Inflammatory macrophage treated with lipopolysaccharide for 4 hours (primary cell): ENCODE data around the gene COL5A1.

Experiments used
- DNase-seq: peaks from one replicate; pipeline ENCODE4 v3.0.0-alpha.2; 2020

COL5A1 gene

DNA sequence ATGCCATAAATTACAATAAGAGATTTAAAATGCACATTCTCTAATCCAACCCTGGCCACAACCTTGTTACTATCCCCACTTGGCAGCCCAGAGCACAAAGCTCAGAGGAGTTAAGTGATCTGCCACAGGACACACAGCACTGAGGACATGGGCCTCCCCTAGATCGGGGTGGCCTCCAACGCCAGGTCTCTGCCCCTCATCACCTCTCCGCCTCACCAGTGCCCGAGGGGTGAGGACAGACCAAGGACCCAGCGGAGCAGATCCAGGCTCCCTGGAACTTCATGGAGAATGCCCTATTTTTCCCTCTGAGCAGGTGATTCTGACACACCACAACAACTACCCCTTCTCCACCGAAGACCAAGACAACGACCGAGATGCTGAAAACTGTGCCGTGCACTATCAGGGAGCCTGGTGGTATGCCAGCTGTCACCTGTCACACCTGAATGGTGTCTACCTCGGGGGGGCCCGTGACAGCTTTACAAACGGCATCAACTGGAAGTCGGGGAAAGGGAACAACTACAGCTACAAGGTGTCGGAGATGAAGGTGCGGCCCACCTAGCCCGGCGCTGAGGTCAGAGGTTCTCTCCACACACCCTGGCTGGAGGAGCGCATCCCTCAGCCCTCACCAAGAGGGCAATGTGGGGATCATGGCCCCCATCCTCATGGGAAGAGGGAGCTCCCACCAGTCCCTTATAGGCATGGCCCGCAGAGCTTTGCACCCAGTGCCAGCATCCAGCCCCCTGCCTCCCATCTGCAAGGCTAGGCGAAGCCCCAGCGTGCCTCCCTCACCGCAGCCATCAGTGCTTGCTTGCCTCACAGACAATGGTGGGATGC is 226.5 kb downstream of the COL5A1 start:
- no peak for DNase-seq

DNA sequence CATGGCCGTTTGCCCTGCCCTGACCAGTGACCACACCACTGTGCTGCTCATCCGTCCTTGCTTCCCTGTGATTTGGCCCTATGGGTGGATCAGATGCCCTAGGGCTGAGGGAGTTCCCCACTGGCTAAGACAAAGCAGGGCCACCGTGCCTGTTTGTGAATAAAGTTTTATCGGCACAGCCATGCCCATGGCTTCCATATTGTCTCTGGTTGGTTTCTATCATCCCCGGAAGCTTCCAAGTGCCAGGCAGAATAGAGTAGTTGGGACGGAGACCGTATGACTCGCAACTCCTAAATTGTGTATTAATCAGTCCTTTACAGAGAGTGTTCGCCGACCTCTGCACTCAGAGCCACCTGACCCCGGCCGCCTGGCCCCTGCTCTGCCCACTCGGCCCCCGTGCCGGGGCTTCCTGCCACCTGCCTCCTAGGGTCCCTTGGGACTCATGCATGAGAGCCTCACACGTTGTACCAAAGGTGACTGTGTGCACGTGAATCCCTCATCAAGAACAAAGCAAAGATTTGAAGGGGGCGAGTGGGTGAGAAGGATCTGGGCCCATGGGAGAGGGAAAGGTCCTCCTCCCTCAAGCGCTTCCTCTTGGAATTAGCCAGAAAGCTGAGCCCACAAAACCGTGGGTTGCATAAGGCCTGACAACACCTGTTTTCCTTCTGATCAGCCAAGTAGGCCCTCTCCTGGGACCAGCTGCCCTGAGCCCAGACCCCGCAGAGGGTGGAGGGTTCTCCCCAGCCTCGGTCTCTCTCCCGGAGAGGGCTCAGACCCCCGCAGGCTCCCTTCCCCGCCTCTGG is 227.3 kb downstream of the COL5A1 start:
- DNase-seq = no peak

DNA sequence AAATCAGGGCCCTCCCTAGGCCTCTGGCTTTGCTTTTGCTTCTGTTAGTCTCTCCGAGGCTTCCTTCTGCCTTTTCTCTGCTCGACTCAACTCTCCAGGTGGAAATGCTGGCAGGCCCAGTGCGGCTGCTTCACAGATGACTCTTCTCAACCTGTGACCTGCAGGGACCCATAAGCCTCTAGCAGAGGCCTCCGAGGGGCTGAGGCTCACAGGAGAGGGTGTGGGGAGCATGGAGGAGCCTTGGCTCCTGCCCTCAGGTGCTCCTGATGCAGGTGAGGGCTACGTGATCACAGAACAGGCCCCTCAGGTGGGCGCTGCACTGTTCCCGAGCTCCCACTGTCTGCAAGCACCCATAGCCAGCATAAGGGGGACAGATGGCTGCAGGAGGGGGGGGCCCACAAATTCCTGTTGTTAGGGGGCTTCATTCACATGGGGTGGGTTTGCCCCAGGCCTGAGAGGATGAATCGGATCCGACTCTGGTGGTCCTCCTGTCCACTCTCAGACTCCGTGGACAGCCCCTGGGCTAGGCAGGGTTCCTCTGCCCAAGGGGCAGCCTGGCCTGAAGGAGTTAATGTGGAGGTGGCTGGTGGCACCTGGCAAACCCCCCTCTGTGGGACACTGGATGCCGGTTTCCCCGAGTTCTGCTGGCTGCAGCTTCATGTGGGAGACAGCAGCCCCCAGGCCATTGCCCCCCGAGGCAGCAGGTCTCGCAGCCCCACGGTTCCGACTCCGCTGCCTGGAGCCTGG is 228.1 kb downstream of the COL5A1 start:
- no peak for DNase-seq

DNA sequence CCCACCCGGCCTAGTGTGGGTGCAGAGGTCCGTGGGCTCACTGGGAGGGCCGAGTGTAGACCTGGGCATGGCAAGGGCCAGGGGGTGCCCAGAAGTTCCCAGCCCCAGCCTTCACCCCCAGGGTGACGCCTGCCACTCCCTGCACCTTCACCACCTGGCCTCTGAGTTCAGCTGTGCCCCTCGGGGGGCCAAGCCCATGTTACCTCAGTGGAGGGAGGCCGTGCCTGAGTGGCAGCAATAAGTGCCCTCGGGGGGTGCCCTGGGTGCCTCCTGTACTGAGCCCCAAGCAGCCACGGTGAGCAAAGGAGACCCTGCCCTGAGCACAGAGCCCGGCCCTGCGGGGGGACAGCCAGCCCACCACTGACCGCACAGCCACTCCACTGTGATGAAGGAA is 228.7 kb downstream of the COL5A1 start:
- no peak for DNase-seq

DNA sequence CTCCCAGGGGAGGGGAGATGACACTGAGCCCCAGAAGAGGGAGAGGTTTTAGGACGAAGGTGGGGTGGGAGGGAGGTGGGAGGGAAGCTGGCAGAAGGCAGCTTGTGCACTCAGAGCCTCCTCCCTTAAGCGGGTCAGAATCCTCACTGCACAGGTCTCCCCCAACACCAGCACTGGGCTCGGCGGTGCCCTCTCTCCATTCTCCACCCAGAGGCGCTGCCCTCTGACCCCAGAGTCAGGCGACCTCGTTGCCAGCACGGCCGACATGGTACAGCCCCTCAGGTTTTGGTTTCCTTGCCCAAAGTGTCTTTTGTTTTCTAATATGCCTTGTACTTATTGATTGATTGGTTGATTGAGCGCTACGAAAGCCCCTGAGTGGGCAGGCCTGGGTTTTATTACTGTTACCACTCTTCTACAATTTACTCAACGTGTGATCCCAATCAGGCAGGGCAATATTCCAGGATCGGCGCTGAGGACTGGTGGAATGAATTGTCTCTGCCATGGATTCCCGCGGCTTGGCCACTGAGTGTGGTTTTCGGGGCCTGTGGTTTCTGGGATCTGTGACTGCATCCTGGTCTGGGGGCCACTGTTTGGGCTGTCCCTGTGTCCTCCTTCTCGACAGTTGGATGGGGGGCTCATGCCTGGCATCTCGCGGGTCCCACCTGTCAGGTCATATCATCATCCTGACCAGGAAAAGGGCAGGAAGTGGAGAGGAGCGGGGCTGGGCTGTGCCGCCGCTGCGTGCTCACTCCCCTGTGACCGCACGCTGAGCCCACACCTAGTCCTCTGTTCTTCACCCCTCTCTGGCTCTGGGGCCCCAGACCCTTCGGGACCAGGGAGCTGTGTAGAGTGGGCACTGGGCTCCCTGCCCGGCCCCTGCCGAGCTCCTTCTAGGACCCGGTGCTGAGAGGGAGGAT is 229.4 kb downstream of the COL5A1 start:
- DNase-seq = no peak

DNA sequence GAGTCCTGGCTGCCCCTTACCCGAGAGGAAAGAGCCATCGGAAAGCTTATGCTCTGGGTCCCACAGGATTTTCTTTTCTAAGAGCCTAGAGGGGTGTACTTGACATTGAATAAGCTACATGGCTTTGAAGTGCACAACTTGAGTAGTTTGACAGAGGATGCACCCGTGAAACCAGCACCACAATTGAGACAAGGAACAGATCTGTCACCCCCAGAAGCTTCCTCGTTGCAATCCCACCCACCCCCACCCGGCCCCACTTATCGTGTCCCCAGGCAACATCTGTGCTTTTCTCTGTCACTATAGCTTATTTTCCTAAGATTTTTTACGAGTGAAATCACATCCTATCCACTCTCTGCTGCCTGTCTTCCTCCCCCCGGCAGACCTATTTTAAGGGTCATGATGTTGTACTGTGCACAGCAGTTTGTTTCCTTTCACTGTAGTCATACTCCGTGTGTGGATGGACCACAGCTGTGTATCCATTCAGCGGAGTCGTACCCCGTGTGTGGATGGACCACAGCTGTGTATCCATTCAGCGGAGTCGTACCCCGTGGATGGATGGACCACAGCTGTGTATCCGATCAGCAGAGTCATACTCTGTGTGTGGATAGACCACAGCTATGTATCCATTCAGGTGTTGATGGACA is 230.2 kb downstream of the COL5A1 start:
- no peak for DNase-seq

DNA sequence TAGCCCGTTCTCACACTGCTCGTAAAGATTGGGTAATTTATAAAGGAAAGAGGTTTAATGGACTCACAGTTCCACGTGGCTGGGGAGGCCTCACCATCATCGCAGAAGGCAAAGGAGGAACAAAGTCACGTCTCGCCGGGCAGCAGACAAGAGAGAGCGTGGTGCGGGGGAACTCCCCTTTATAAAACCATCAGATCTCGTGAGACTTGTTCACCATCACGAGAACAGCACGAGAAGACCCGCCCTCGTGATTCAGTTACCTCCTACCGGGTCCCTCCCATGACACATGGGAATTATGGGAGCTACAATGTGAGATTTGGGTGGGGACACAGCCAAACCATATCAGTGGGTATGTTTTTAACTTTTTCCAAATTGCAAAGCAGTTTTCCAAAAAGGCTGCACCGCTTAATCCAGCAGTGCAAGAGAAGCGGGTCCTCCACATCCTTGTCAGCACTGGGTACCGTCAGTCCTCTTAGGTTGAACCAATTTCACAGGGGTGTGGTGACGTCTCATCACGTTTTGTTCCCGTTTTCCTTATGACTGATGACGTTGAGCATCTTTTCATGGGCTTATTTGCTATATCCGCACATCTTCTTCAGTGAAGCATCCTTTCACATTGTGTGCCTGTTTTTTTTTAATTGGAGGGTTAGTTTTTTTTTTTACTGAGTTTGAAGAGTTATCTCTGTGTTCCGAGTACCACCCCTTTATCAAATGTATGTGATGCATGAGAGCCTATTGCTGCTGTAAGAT is 231.1 kb downstream of the COL5A1 start:
- no peak for DNase-seq

DNA sequence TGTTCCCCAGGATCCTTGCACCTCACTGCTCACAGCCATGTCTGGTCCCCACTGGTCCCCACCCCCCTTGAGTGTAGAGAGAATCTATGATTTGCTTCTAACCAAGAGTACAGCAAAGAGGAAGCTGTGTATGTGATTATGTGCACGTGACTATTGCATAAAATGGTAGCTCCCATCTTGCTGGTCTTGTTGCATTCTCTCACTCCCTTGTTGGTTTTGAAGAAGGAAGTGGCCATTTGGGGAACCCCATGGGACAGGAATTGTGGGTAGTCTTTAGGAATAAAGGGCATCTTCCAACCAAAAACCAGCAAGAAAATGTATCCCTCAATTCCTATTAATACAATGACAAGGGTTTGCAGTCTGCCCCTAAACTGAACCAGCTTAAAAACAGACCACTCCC is 233.8 kb downstream of the COL5A1 start:
- peak; percentile 64 for DNase-seq

DNA sequence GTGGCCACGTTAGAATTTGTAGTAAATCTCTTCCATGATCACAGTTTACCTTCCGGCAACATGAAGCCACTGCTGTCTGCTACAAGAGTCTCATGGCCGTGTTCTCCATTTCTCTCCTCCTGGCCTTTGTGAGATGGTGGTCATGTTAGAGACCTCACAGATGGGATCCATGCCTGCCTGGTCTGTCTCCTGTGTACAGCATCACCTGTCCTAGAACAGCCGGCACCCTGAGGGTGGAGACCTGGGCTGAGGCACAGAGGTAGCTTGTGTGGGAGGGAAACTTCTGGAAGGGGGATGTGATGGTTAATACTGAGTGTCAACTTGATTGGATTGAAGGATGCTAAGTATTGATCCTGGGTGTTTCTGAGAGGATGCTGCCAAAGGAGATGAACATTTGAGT is 235.9 kb downstream of the COL5A1 start:
- DNase-seq = no peak

DNA sequence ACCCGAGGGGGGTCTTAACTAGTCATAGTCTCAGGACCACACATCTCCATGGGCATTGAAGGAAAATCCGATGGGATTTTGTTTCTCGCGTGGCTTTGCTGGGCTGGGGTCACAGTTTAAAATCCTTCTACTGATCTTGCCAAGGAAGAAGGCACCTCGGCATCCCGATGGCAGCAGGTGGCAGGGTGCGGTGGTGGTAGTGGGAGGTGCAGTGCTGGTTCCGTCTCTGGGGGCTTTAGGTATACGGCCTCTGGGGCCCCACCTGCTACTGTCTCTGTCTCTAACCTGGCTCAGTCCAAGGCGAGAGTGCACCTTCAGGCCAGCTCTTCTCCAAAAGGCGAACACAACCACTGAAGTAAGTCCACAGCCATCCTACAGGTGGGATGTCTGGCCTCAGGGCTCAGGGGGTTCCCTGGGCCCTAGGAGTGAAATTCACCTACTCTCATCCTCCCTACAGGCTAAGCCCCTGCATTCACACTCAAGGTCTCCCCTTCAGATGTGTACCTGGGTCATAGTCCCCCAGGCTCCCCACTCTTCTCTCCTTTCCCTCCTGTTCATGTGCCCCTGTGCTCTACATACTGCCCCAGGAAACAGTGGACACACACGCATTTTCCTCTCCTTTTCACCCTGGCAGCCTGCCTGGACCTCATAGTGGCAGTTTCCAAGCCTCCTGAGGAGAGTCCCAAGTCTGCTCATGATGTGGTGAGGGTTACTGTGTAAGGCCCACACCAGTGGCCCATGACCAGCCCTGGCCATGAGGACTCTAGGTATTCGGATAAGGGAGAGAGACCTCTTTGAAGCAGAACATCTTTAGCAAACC is 238.3 kb downstream of the COL5A1 start:
- DNase-seq = no peak

DNA sequence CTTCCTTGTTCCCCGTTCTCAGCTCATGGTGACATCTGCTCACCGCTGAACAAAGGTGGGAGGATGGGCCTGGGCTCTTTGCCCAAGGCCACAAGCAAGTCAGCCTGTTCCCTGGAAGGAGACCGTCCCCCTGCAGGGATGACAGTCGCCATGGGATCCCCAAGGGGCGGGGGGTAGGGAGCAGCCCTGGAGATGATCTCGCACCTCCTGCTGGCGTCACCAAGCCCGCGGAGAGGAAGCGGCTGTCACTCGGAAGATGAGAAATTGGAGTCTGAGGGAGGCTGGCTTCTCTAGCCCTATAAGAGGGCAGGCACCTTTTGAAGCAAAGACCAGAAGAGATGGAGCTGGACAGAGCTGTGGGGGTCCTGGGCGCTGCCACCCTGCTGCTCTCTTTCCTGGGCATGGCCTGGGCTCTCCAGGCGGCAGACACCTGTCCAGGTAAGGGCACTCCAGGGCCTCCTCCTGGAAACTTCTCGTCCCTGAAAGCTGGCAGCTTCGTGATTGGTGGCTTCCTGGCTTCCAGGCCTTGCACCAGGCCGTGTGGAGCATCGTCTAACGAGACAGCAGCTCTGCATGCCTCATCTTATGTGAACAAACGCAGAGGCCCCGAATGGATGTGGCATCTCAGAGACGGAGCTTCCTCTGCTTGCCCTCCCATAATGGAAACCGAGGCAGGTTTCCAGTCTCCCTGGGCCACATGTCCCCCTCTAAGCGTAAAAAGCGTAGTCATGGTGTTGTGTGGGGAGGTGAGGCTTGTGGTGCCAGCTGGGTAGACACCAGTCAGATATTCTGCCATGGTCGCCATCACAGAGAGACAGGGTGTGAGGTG is 239.1 kb downstream of the COL5A1 start, which contains the start of gene FCN2:
TSS of gene FCN2 (plus strand) at position 327 of the 829 bp plus-strand sequence. CDS start at position 339, 12 bp downstream.
- no peak for DNase-seq

DNA sequence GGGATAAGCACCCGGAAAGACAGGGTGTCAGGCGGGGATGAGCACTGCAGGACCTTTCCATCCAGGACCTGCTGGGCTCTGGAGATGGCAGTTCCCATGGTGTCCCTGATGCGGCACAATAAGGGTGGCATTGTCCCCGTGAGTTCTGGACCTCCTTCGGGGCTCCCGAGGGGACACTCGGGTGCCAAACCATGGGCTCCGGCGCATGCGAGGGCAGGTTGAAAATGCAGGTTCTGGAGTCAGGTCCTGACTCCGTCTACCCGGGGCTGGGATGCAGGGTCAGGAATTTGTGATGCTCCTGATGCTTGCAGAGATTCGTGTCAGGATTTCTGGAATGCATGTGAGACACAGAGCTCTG is 239.7 kb downstream of the COL5A1 start:
- DNase-seq = no peak

DNA sequence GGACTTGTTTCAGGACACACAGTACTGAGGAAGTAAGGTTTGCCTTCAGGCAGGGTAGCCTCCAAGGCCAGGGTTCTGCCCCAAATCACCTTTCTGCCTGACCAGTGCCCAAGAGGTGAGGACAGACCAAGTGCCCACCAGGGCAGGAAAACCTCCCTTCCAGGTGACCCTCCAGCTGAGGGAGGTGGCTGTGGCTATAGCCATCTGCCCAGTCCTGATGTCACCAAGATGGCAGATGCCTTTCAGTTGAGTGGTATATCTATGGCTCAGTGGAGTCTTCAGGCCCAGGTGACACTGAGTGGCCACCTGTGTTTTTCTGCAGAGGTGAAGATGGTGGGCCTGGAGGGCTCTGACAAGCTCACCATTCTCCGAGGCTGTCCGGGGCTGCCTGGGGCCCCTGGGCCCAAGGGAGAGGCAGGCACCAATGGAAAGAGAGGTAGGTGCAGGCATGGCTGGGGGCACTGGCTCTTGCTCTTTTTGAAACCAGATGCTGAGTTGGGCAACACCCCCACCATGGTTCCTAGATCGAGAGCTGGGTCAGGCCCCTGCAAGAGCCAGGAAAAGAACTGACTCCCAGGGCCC is 240.7 kb downstream of the COL5A1 start:
- no peak for DNase-seq

DNA sequence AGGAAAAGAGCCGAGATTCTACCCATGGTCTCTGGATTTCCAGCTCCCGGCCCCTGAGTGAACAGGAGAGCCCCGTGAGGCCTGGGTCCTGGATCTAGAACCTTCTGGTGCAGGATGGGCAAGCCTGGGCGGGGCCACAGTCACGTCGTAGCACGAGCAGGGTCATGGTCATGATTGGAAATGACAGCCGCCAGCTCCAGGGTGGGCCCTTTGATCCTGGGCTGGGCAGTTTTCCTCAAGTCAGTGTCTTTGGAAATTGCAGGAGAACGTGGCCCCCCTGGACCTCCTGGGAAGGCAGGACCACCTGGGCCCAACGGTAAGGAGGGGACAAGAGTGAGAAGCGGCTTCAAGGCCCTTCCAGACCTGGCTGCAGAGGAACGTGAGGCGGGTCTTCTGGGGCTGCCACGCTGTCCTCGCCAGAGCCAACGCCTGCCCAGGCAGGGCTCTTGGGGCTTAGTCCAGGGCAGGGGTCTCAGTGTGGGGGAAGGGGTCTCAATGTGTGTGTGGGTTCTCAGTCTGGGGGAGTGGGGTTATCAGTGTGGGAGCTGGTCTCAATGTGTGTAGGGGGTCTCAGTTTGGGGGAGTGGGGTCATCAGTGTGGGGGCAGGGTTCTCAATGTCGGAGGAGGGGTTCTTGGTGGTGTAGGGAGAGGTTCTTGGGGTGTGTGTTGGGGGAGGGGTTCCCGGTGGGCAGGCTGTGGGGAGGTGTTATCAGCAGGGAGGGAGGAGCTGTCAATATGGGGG is 241.6 kb downstream of the COL5A1 start:
- no peak for DNase-seq

DNA sequence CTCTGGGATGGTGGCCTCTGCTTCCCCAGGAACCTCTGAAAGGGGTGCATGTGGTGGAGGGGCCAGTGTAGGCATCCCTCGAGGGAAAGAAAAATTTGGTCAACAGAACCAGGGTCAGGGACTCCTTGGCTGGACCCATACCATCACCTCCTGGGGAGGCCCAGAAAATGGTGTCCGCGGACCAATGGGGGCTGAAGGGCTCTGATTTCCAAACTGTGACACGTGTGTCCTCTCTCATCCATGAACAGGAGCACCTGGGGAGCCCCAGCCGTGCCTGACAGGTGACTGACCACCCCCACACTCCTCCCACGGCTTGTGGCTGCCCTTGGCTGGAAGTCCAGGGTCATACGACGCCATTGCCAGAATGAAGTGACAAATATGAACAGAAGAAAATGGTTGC is 242.9 kb downstream of the COL5A1 start:
- no peak for DNase-seq

DNA sequence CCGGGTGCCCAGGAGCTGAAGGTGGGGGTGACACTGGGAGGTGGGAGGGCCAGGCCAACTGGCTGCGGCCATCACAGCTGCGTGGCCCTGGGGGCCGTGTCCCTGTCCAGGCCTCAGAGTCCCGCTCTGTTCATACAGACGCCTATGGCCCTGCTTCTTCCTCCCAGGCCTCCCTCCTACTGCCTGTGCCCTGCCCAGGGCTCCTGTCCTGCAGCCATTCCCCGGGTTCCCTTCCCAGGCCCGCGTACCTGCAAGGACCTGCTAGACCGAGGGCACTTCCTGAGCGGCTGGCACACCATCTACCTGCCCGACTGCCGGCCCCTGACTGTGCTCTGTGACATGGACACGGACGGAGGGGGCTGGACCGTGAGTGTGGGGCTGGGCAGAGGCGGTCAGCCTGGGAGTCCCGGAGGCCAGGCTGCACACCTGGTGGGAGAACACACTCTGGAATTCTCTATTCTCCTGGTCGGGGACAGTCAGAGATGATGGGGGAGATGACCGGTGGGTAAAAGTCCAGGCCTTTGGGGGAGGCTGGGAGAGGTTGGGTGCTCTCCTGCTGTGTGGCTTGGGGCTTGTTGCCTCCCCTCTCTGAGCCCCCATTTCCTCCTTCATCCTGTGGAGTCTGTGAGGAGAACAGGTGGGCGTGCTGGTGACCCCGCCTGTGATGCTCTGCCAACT is 243.5 kb downstream of the COL5A1 start:
- no peak for DNase-seq

DNA sequence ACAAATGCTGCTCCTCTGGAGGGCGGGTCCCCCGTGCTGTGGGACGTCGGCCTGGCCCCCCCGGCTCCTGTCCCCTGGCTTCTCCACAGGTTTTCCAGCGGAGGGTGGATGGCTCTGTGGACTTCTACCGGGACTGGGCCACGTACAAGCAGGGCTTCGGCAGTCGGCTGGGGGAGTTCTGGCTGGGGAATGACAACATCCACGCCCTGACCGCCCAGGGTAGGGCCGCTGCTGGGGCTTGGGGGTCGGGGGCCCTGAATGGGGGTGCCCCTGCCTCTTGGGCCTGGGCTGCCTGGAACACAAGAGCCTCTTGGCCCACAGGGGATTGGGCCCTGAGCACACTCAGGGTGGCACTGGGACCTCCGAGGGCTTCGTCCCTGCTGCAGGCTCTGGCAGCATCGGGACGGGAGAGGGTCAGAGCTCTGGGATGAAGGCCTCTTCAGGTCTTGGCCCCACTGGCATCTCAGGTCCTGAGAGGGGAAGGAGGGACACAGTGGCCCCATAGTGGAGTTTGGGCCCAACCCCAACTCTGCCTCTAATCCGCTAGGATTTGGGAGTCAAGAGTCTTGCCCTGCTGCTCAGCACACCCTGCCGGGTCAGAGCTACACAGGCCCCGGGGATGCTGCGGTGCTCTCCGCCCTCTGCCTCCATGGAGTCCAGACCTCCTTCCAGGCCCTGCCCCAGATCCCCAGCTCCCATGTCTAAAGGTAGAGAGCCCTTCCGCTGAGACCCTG is 244.2 kb downstream of the COL5A1 start:
- no peak for DNase-seq
